Measurements from ENCODE around the gene ZNRF2. TPM values are rescaled to one million over a fixed set of nuclear protein-coding genes. Genes with fewer than 3 reads are reported as not detected.
A peak's percentile ranks its signal among the peaks of the same experiment; 100 is the strongest.

The ZNRF2 gene
- 3.8 TPM for polyA plus RNA-seq (2012; ENCODE audit: low read depth, missing spikeins)

- DNase-seq (ENCODE audit: insufficient read length, low spot score) = peak; percentile 80
- TF ChIP-seq POLR2A (IDR thresholded peaks at IDR 0.05; ENCODE audit: low read depth, low read length) (peak; percentile 28; the same call in 1 of the 2 replicates), POU2F2 (IDR thresholded peaks at IDR 0.05; ENCODE audit: low read depth, low read length) (no peak), PAX5 (IDR thresholded peaks at IDR 0.05; ENCODE audit: insufficient read depth, low read length, severe bottlenecking) (peak; percentile 60), TAF1 (IDR thresholded peaks at IDR 0.05; ENCODE audit: low read depth, low read length) (no peak), SPI1 (IDR thresholded peaks at IDR 0.05; ENCODE audit: low read depth, low read length) (no peak), POLR2AphosphoS5 (IDR thresholded peaks at IDR 0.05; ENCODE audit: low read depth, low read length) (0 out of 2 replicates have a peak, but pooled peaks have one; percentile 27)
- peak; percentile 98 for FAIRE-seq
These were observed at the start of gene ZNRF2 for GRCh38 chr7:30284298-30285066. Gene ZNRF2, plus strand, starts transcription at chr7:30284597. Its CDS starts 761 bp downstream, at chr7:30285358.

GRCh38 chr7:30237271-30237695, 47.1 kb upstream of the ZNRF2 start:
- TF ChIP-seq POLR2AphosphoS5 (IDR thresholded peaks at IDR 0.05; ENCODE audit: low read depth, low read length) (no peak), SPI1 (IDR thresholded peaks at IDR 0.05; ENCODE audit: low read depth, low read length) (no peak), TAF1 (IDR thresholded peaks at IDR 0.05; ENCODE audit: low read depth, low read length) (no peak), PAX5 (IDR thresholded peaks at IDR 0.05; ENCODE audit: insufficient read depth, low read length, severe bottlenecking) (no peak), POLR2A (IDR thresholded peaks at IDR 0.05; ENCODE audit: low read depth, low read length) (no peak), POU2F2 (IDR thresholded peaks at IDR 0.05; ENCODE audit: low read depth, low read length) (no peak)
- FAIRE-seq (peak; percentile 90), DNase-seq (ENCODE audit: insufficient read length, low spot score) (no peak)

- FAIRE-seq (peak; percentile 87), DNase-seq (ENCODE audit: insufficient read length, low spot score) (no peak)
- peak; percentile 92 for TF ChIP-seq POU2F2 (IDR thresholded peaks at IDR 0.05; ENCODE audit: low read depth, low read length)
- TF ChIP-seq SPI1 (IDR thresholded peaks at IDR 0.05; ENCODE audit: low read depth, low read length) = no peak
These were observed 45.5 kb upstream of the ZNRF2 start for GRCh38 chr7:30238721-30239441.

GRCh38 chr7:30240106-30240800, 44.1 kb upstream of the ZNRF2 start:
- no peak for DNase-seq (ENCODE audit: insufficient read length, low spot score)
- TF ChIP-seq POU2F2 (IDR thresholded peaks at IDR 0.05; ENCODE audit: low read depth, low read length) (peak; percentile 33; the same call in 1 of the 2 replicates), TAF1 (IDR thresholded peaks at IDR 0.05; ENCODE audit: low read depth, low read length) (no peak), POLR2AphosphoS5 (IDR thresholded peaks at IDR 0.05; ENCODE audit: low read depth, low read length) (no peak), POLR2A (IDR thresholded peaks at IDR 0.05; ENCODE audit: low read depth, low read length) (no peak), SPI1 (IDR thresholded peaks at IDR 0.05; ENCODE audit: low read depth, low read length) (no peak), PAX5 (IDR thresholded peaks at IDR 0.05; ENCODE audit: insufficient read depth, low read length, severe bottlenecking) (no peak)
- FAIRE-seq = peak; percentile 50

GRCh38 chr7:30241767-30242166, 42.6 kb upstream of the ZNRF2 start:
- FAIRE-seq (no peak), DNase-seq (ENCODE audit: insufficient read length, low spot score) (no peak)
- no peak for TF ChIP-seq POLR2A (IDR thresholded peaks at IDR 0.05; ENCODE audit: low read depth, low read length)
- no peak for TF ChIP-seq PAX5 (IDR thresholded peaks at IDR 0.05; ENCODE audit: insufficient read depth, low read length, severe bottlenecking)
- no peak for TF ChIP-seq TAF1 (IDR thresholded peaks at IDR 0.05; ENCODE audit: low read depth, low read length)
- TF ChIP-seq POLR2AphosphoS5 (IDR thresholded peaks at IDR 0.05; ENCODE audit: low read depth, low read length) = no peak
- TF ChIP-seq SPI1 (IDR thresholded peaks at IDR 0.05; ENCODE audit: low read depth, low read length) = no peak
- TF ChIP-seq POU2F2 (IDR thresholded peaks at IDR 0.05; ENCODE audit: low read depth, low read length) = no peak

DNA sequence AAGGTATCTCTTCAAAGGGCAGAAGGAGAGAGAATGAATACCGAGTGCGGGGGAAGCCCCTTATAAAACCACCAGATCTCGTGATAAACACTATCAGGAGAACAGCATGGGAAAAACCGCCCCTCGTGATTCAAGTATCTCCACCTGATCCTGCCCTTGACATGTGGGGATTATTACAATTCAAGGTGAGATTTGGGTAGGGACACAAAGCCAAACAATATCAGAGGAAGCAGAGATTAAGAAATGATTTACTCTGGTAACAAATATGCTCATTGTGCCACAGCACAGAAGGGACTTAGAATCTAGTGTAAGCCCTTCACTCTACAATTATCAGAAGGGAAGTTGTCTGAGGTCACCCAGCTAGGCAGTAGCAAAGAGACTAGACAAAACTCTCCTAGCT, 40.1 kb upstream of the ZNRF2 start:
- TF ChIP-seq TAF1 (IDR thresholded peaks at IDR 0.05; ENCODE audit: low read depth, low read length) (no peak), POLR2A (IDR thresholded peaks at IDR 0.05; ENCODE audit: low read depth, low read length) (no peak), POU2F2 (IDR thresholded peaks at IDR 0.05; ENCODE audit: low read depth, low read length) (no peak), SPI1 (IDR thresholded peaks at IDR 0.05; ENCODE audit: low read depth, low read length) (no peak)
- FAIRE-seq (no peak), DNase-seq (ENCODE audit: insufficient read length, low spot score) (no peak)

DNA sequence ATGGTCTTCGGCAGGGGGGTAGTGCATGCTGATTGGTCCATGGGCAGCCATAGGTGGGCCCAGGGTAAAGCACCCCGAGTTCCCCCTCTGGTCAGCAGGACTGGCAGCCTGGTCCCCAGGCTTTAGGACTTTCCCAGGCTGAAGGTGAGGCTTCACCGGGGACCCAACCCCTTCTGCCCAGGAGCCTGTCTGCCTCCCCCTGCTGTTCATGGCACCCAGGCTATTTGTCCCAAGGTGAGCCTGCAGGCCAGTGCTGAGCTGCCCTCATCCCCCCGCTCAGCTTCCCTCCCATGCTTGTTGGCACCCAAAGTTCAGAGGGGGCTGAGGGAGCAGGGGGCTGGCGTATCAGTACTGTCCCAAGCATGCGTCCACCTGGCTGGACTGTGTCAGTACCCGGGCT, 38.5 kb upstream of the ZNRF2 start:
- TF ChIP-seq POLR2AphosphoS5 (IDR thresholded peaks at IDR 0.05; ENCODE audit: low read depth, low read length) (no peak), PAX5 (IDR thresholded peaks at IDR 0.05; ENCODE audit: insufficient read depth, low read length, severe bottlenecking) (no peak), POLR2A (IDR thresholded peaks at IDR 0.05; ENCODE audit: low read depth, low read length) (no peak), SPI1 (IDR thresholded peaks at IDR 0.05; ENCODE audit: low read depth, low read length) (no peak), POU2F2 (IDR thresholded peaks at IDR 0.05; ENCODE audit: low read depth, low read length) (no peak), TAF1 (IDR thresholded peaks at IDR 0.05; ENCODE audit: low read depth, low read length) (no peak)
- DNase-seq (ENCODE audit: insufficient read length, low spot score) (no peak), FAIRE-seq (no peak)

DNA sequence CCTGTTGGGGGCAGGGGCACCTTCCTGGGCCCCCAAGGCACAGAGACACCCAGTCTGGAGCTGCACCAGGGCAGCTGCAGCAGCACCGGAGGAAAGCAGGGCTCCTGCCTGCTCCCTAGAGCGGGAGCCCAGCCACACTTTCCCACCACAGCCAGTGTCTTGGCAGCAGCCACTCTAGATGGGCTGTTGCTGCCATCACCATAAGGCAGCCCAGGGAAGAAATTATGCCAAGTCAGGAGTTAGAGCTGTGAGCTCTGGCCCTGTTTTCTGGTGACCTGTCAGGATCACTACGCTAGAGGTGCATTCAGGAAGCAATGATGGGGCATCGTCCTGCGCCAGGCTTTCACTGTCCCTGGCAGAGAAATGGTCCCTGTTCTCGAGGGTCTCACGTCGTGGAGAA, 38.0 kb upstream of the ZNRF2 start:
- FAIRE-seq (no peak), DNase-seq (ENCODE audit: insufficient read length, low spot score) (no peak)
- TF ChIP-seq POLR2A (IDR thresholded peaks at IDR 0.05; ENCODE audit: low read depth, low read length) (no peak), POLR2AphosphoS5 (IDR thresholded peaks at IDR 0.05; ENCODE audit: low read depth, low read length) (no peak), SPI1 (IDR thresholded peaks at IDR 0.05; ENCODE audit: low read depth, low read length) (no peak), TAF1 (IDR thresholded peaks at IDR 0.05; ENCODE audit: low read depth, low read length) (no peak), PAX5 (IDR thresholded peaks at IDR 0.05; ENCODE audit: insufficient read depth, low read length, severe bottlenecking) (no peak), POU2F2 (IDR thresholded peaks at IDR 0.05; ENCODE audit: low read depth, low read length) (no peak)

Data from GM12891 (cell line).